Pulmonary artery endothelial cell (primary cell): ENCODE data around the gene SLC30A1. TPM values are rescaled to one million over a fixed set of nuclear protein-coding genes. Genes with fewer than 3 reads are reported as not detected.

Source experiments
- DNase-seq: peaks from one replicate; pipeline ENCODE4 v3.0.0-alpha.2; 2011; ENCODE audit warnings: low read depth, low spot score
- total RNA-seq: library from RNA; depleted of rRNA; stranded (reverse); fragments of >200 nt; gene quantifications from 2 replicates; pipeline ENCODE4 v1.2.3, GENCODE V29; 2014

The SLC30A1 gene
- total RNA-seq, 1 donor from 2014 or later = 14.3 TPM

- DNase-seq = no peak
Observed at GRCh38 chr1:211525101-211525676, 53.8 kb downstream of the SLC30A1 start.

DNA sequence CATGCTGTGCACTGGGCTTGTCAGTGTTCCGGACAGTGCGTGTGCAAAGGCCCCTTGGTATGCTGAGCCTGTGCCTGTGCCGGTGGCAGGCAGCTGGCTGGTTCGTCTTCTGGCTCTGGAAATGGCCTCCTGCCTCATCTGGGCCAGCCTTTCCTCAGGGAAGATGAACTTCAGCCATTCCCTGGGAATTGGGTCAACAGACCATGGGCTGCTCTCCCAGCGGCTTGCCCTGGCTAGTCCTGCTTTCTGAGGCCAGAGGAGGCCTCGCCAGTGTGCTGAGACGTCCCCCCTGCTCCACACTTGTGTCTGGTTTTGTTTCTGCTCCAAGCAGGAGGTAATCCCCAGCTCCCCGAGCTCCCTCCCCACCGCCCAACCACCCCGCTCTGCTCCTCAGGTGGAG is 54.4 kb downstream of the SLC30A1 start:
- no peak for DNase-seq

- no peak for DNase-seq
Observed at GRCh38 chr1:211522804-211523203, 56.2 kb downstream of the SLC30A1 start.

Other genes starting within 250 kb of the SLC30A1 start
- not detected in 2 replicates for gene RD3, start 87.0 kb downstream of the SLC30A1 start, total RNA-seq
- gene NEK2, start 96.5 kb upstream of the SLC30A1 start, total RNA-seq = 19.7 and 45.8 TPM in 2 replicates